ENCODE data around the gene IGSF21.

DNA sequence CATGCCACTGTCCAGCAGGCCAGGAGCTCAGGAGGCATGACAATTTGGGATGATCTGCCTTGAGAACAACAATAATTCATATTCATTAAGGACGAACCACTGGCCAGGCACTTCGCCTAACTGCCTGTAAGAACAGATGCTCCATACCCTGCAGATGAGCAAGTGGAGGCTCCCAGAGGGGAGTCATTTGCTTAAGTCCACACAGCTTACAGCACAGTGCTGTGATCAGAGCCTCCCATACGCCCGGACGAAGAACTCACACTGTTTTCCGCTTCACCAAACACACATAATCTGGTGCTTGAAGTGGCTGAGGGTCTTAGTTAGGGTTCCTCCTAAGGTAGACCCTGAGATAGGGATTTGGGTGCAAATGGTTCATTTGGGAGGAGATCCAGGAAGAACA lies 279.7 kb downstream of the IGSF21 start:
- TF ChIP-seq, protein P1, sequence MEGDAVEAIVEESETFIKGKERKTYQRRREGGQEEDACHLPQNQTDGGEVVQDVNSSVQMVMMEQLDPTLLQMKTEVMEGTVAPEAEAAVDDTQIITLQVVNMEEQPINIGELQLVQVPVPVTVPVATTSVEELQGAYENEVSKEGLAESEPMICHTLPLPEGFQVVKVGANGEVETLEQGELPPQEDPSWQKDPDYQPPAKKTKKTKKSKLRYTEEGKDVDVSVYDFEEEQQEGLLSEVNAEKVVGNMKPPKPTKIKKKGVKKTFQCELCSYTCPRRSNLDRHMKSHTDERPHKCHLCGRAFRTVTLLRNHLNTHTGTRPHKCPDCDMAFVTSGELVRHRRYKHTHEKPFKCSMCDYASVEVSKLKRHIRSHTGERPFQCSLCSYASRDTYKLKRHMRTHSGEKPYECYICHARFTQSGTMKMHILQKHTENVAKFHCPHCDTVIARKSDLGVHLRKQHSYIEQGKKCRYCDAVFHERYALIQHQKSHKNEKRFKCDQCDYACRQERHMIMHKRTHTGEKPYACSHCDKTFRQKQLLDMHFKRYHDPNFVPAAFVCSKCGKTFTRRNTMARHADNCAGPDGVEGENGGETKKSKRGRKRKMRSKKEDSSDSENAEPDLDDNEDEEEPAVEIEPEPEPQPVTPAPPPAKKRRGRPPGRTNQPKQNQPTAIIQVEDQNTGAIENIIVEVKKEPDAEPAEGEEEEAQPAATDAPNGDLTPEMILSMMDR (IDR thresholded peaks at IDR 0.05; ENCODE audit: low read length): no peak
- TF ChIP-seq EZH2 (IDR thresholded peaks at IDR 0.05; ENCODE audit: borderline replicate concordance, low read length): no peak

All from OCI-LY1 (cell line).